NOMO-1 (cell line): Measurements from ENCODE around the gene CADM2.

Experiments
- DNase-seq, 2 experiments: peaks; one replicate each; lab custom pipeline; 2025; ENCODE audit not compliant: unreplicated experiment in 2 of 2; lab: John Stamatoyannopoulos, UW

CADM2 gene

GRCh38 chr3:85758442-85758841 lies 799.7 kb downstream of the CADM2 start:
- no peak for DNase-seq

- DNase-seq = no peak
Observed at GRCh38 chr3:85760342-85760741, 801.6 kb downstream of the CADM2 start.

GRCh38 chr3:85780806-85781205 lies 822.0 kb downstream of the CADM2 start:
- DNase-seq = no peak

- DNase-seq = no peak
Observed at GRCh38 chr3:85781806-85782205, 823.0 kb downstream of the CADM2 start.

GRCh38 chr3:85783291-85783690 lies 824.5 kb downstream of the CADM2 start:
- no peak for DNase-seq

GRCh38 chr3:85785766-85786165 lies 827.0 kb downstream of the CADM2 start:
- DNase-seq = no peak

- no peak for DNase-seq
Observed at GRCh38 chr3:85790445-85791030, 831.7 kb downstream of the CADM2 start.

- DNase-seq = no peak
Observed at GRCh38 chr3:85796140-85796539, 837.4 kb downstream of the CADM2 start.

- DNase-seq = no peak
Observed at GRCh38 chr3:85800676-85801075, 841.9 kb downstream of the CADM2 start.

- no peak for DNase-seq
Observed at GRCh38 chr3:85801955-85802354, 843.2 kb downstream of the CADM2 start.

- no peak for DNase-seq
Observed at GRCh38 chr3:85808755-85809154, 850.0 kb downstream of the CADM2 start.

GRCh38 chr3:85821130-85821756 lies 862.5 kb downstream of the CADM2 start:
- DNase-seq = no peak

GRCh38 chr3:85835857-85836440 lies 877.2 kb downstream of the CADM2 start:
- DNase-seq = no peak

- no peak for DNase-seq
Observed at GRCh38 chr3:85837402-85837801, 878.6 kb downstream of the CADM2 start.

GRCh38 chr3:85838921-85839320 lies 880.1 kb downstream of the CADM2 start:
- DNase-seq = no peak

- no peak for DNase-seq
Observed at GRCh38 chr3:85842081-85842480, 883.3 kb downstream of the CADM2 start.

GRCh38 chr3:85846940-85847339 lies 888.2 kb downstream of the CADM2 start:
- DNase-seq = no peak

GRCh38 chr3:85851071-85851470 lies 892.3 kb downstream of the CADM2 start:
- no peak for DNase-seq

- DNase-seq = no peak
Observed at GRCh38 chr3:85853805-85854204, 895.0 kb downstream of the CADM2 start.

- no peak for DNase-seq
Observed at GRCh38 chr3:85862893-85863455, 904.2 kb downstream of the CADM2 start.

- DNase-seq = no peak
Observed at GRCh38 chr3:85864896-85865295, 906.1 kb downstream of the CADM2 start.

GRCh38 chr3:85867072-85867471 lies 908.3 kb downstream of the CADM2 start:
- DNase-seq = no peak
